Vagina (tissue), 2 donors: ENCODE data around the gene WWOX. TPM values are rescaled to one million over a fixed set of nuclear protein-coding genes. Genes with fewer than 3 reads are reported as not detected.
"Not testable (repeated sequence)": the region's sequence is repeated elsewhere in the genome, so short reads cannot be mapped to it uniquely, and the experiment has no call there.

Experiments
- DNase-seq, 2 donors: peaks; one replicate each; pipeline ENCODE4 v3.0.0-alpha.2; 2017; ENCODE audit errors: extremely low spot score in 2 of 2
- H3K27ac ChIP-seq: fragments of 200-600 bp; sonication (generic); one replicate; pipeline ENCODE4 v1.5.1; 2019
- H3K27me3 ChIP-seq: fragments of 200-600 bp; sonication (generic); one replicate; pipeline ENCODE4 v1.5.1; 2019
- H3K36me3 ChIP-seq, 2 donors: fragments of 200-600 bp; sonication (generic); one replicate each; pipeline ENCODE4 v1.5.1; 2017 to 2019
- H3K4me1 ChIP-seq: fragments of 200-600 bp; sonication (generic); one replicate; pipeline ENCODE4 v1.5.1; 2019
- H3K4me3 ChIP-seq, 2 donors: fragments of 200-600 bp; sonication (generic); 1 replicate in 1 of 2; 2 replicates in 1 of 2; pipeline ENCODE4 v1.5.1; 2016 to 2019
- H3K9me3 ChIP-seq: fragments of 200-600 bp; sonication (generic); one replicate; pipeline ENCODE4 v1.5.1; 2019
- CTCF ChIP-seq, 3 experiments: fragments of 450-650 bp in 2 of 3; fragments of 200-600 bp in 1 of 3; sonication (generic) in 1 of 3; IDR thresholded peaks; one replicate each; pipeline ENCODE4 v1.5.1; 2017 to 2019; ENCODE audit warnings: antibody characterized with exemption in 3 of 3, mild to moderate bottlenecking in 2 of 3, moderate library complexity in 2 of 3
- POLR2A ChIP-seq, 2 donors: fragments of 450-650 bp; IDR thresholded peaks; one replicate each; pipeline ENCODE4 v1.6.1; 2017; ENCODE audit warnings: antibody characterized with exemption in 2 of 2, mild to moderate bottlenecking in 2 of 2, moderate library complexity in 2 of 2
- POLR2AphosphoS5 ChIP-seq, 2 donors: sonication (generic); formaldehyde crosslinking; IDR thresholded peaks; one replicate each; pipeline ENCODE4 v1.9.0; 2017; ENCODE audit warnings: antibody characterized with exemption in 2 of 2, mild to moderate bottlenecking in 2 of 2, low read depth in 1 of 2; ENCODE audit not compliant: insufficient read depth in 1 of 2
- intact Hi-C: fragments of 100-400 bp; cut with DNase I; formaldehyde crosslinking; loops from one replicate; pipeline ENCODE4 v1.15.1; 2023
- total RNA-seq: library from RNA; depleted of rRNA; stranded (reverse); fragments of >200 nt; gene quantifications from one replicate; pipeline ENCODE4 v1.2.3, GENCODE V29; 2016

WWOX gene
- total RNA-seq, 1 donor from 2014 or later: 33.1 TPM

- H3K4me1 ChIP-seq: no peaks in the 10 kb centered on the region
- no peak overlapping the region for H3K27ac ChIP-seq
- H3K27me3 ChIP-seq: no peaks in the 10 kb centered on the region
- no peak overlapping the region for H3K4me3 ChIP-seq
- no peaks in the 10 kb centered on the region for H3K9me3 ChIP-seq
- no peak for DNase-seq
- intact Hi-C loops: no loop called here
- H3K36me3 ChIP-seq: no peaks in the 10 kb centered on the region
- TF ChIP-seq POLR2A (IDR thresholded peaks at IDR 0.05): no peak
- TF ChIP-seq CTCF (IDR thresholded peaks at IDR 0.05): no peak
- TF ChIP-seq POLR2AphosphoS5 (IDR thresholded peaks at IDR 0.05; ENCODE audit: insufficient read depth in 1 of 2, low read depth in 1 of 2): no peak
Measured at GRCh38 chr16:79215289-79215688, 1115.8 kb downstream of the WWOX start.

GRCh38 chr16:79217375-79218011 is 1118.0 kb downstream of the WWOX start:
- Histone ChIP-seq H3K27ac (no peak overlapping the region), H3K9me3 (no peaks in the 10 kb centered on the region), H3K4me1 (no peaks in the 10 kb centered on the region), H3K4me3 (no peak overlapping the region), H3K36me3 (no peaks in the 10 kb centered on the region), H3K27me3 (no peaks in the 10 kb centered on the region)
- DNase-seq: no peak
- intact Hi-C loops: no loop called here
- TF ChIP-seq POLR2AphosphoS5 (IDR thresholded peaks at IDR 0.05; ENCODE audit: insufficient read depth in 1 of 2, low read depth in 1 of 2): no peak
- no peak for TF ChIP-seq POLR2A (IDR thresholded peaks at IDR 0.05)

- no peak for DNase-seq
- Histone ChIP-seq H3K27ac (no peak overlapping the region), H3K27me3 (no peaks in the 10 kb centered on the region), H3K4me1 (no peaks in the 10 kb centered on the region), H3K36me3 (no peaks in the 10 kb centered on the region), H3K4me3 (no peak overlapping the region), H3K9me3 (no peaks in the 10 kb centered on the region)
- TF ChIP-seq POLR2A (IDR thresholded peaks at IDR 0.05) (no peak), POLR2AphosphoS5 (IDR thresholded peaks at IDR 0.05; ENCODE audit: insufficient read depth in 1 of 2, low read depth in 1 of 2) (no peak), CTCF (IDR thresholded peaks at IDR 0.05) (no peak)
- intact Hi-C loops: no loop called here
Measured at GRCh38 chr16:79218351-79218750, 1118.9 kb downstream of the WWOX start.

GRCh38 chr16:79225994-79226393 is 1126.5 kb downstream of the WWOX start:
- H3K36me3 ChIP-seq, DNase-seq, H3K9me3 ChIP-seq, H3K27ac ChIP-seq, H3K27me3 ChIP-seq, intact Hi-C loops, H3K4me3 ChIP-seq, H3K4me1 ChIP-seq: not testable (repeated sequence)

- Histone ChIP-seq H3K36me3 (no peaks in the 10 kb centered on the region), H3K27me3 (no peaks in the 10 kb centered on the region), H3K4me3 (peak overlapping the region; percentile 9 to 31), H3K9me3 (no peaks in the 10 kb centered on the region), H3K27ac (peak overlapping the region; percentile 40), H3K4me1 (no peaks in the 10 kb centered on the region)
- intact Hi-C loops: no loop called here
- DNase-seq: no peak
- TF ChIP-seq POLR2AphosphoS5 (IDR thresholded peaks at IDR 0.05; ENCODE audit: insufficient read depth in 1 of 2, low read depth in 1 of 2) (no peak), CTCF (IDR thresholded peaks at IDR 0.05) (no peak), POLR2A (IDR thresholded peaks at IDR 0.05) (no peak)
Measured at GRCh38 chr16:79229361-79229760, 1129.9 kb downstream of the WWOX start.

- H3K27me3 ChIP-seq, H3K27ac ChIP-seq, DNase-seq, H3K9me3 ChIP-seq, H3K36me3 ChIP-seq, intact Hi-C loops, H3K4me1 ChIP-seq, H3K4me3 ChIP-seq: not testable (repeated sequence)
Measured at GRCh38 chr16:79245700-79246099, 1146.2 kb downstream of the WWOX start.
